HG02938 (cell line): Measurements from ENCODE around the gene PPA2.

Experiments
- ATAC-seq: cut with Tn5 transposase; IDR thresholded peaks from one replicate; pipeline ENCODE4 v1.9.1; 2021; ENCODE audit warnings: mild to moderate bottlenecking, moderate library complexity; ENCODE audit not compliant: unreplicated experiment

The PPA2 gene

DNA sequence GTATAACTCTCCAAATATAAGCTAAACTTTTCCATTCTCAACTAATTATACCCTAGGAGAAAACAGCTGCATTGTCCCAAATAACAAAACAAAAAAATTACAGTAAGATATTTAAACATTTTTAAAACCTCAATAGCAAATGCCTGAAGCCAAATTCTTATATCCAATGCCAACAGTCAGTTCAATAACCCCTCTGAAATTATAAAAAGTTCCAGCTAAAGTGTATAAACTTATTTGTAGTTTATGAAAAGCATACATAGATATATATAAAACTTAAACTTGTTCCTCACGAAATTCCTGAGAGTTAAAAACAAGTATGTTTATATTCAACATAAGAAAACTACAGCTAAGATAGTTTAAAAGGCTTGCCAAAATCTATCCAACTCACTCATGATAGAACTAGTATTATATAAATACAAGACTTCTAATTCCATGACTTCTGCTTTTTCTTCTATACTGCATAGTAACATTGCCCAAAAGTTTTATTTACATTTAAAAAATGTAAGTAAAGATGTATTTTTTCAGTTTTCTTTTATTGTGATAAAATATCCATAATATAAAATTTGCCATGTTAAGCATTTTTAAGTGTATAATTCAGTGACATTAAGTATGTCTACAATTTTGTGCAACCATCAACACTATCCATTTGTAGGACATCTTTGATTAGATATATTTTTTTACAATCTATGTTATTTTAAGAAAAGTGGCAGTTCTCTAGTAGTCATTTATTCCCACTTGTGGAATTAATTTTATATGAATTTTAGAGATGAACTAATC is 72.8 kb downstream of the PPA2 start:
- ATAC-seq = no peak

DNA sequence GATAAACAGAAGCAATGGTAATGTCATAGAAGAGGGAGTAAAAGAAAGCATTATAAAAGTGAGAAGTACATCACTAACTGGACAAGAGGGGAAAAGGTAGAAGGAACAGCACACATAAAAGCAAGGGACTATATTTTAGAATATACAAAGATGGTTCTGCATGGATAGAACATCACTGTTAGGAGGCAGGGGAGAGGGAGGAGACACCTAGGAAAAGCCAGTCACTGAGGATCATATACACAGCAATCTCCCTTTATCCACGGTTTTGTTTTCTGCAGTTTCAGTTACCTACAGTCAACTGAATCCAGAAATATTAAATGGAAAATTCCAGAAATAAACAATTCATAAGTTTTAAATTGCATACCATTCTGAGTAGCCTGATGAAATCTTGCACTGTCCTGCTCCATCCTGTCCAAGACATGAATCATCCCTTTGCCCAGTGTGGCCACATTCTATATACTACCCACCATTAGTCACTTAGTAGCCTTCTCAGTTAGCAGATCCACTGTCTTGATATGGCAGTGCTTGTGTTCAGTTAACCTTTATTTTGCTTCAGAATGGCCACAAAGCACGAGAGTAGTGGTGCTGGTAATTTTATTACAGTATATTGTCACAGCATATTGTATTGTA is 74.2 kb downstream of the PPA2 start:
- ATAC-seq = no peak

GRCh38 chr4:105392858-105393257 is 81.0 kb downstream of the PPA2 start:
- no peak for ATAC-seq

DNA sequence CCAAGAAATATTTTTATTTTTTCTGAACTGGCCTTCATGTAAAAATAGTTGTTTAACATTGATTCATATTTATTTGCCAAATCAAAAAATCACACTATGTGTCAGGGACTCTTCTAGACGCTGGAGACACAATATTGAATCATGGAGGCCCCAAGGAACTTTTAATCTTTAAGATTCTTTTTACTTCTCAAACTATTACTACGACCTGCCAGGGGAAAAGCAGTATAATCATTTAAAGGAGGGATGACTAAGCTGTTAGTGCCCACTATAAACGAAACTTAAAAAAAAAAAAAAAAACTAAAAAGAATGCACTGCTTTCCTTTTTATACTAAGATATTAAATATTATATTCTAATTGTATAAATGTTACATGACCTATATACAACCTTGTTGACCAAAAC is 84.7 kb downstream of the PPA2 start:
- ATAC-seq = no peak

DNA sequence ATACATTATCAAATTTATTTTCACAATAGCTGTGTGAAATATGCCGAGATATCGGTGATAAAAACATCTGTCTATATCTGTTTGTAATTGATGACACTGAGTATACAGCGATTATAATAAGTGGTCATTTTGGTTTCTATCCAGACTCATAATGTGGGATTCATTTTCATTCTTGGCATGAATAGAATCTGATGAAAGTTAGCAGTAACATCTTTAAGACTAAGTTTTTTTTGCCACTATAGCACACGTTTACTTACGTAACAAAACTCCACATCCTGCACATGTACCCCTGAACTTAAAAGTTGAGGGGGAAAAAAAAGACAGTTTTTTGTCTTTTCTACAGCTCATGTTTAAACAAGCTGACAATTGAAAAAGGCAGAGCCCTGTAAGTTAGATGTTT is 86.4 kb downstream of the PPA2 start:
- ATAC-seq = no peak

- ATAC-seq = no peak
Measured at GRCh38 chr4:105386012-105386411, 87.8 kb downstream of the PPA2 start.

GRCh38 chr4:105374071-105374470 is 99.8 kb downstream of the PPA2 start:
- ATAC-seq = no peak

DNA sequence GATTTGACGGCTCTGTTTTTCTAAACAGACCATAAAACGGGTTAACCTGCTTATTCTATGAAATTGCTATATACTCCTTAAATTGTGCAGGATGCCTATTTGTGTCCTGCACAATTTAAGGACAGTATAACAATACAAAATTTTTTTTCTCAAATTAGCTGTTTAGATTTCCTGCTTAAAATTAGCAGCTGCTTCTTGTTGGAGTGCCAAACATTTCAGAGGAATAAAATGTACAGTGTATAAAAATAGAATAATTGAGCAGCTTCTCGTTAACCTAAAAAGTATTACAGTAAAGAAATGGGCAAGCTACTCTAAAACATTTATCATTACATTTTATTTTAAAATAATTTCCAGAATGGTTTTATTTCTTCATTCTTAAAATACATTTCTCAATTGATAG is 100.5 kb downstream of the PPA2 start:
- no peak for ATAC-seq

DNA sequence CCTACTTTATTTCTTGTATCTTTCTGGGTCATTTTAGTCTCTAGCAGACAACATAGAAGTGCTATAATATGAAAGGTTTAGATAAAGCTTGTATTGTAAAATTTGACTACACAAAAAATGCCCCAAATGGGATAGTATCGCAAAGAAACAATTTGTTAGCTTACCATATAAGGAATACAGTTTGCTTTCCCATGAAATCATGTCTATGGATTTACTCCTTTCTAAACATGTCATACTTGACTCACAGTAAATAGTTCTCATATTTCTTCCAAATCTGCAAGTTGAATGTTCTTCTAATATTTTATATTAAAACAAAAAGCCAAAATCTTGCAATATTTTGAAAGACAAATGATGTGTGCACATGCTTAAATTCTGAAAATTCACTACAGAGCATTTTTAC is 103.9 kb downstream of the PPA2 start:
- ATAC-seq = no peak

- ATAC-seq = no peak
Measured at GRCh38 chr4:105361053-105361452, 112.8 kb downstream of the PPA2 start.

DNA sequence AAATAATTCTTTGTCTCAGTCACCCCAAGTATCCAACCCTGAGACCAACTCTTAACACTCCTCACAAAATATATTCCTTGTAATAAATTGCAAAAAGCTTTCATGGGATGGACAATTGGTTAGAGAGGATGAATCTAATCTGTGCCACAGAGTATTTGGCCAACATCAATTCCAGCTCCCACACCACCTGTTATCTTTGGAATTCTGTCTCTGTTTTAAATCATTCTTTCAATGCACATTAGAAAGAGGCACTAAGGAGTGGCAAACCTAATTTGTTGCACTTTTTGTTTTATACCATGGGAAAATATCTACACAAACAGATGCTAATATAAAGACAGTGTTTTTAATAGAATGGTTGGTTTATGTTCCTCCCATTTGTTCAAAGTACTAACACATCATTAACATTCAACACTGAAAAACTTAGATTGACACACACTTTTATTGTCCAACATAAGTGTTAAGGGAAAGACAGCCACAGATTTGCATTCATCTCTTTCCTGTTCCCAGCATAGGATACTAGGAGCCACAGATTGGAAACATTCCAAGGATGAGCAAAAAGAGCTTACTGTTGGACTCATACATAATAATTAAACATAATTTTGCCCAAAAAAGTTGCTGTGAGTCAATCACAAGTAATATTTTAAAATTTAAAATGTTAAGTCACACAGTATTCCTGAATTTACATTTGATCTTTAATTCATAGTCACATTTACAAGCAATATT is 116.4 kb downstream of the PPA2 start:
- ATAC-seq = no peak

- no peak for ATAC-seq
Measured at GRCh38 chr4:105356194-105356593, 117.7 kb downstream of the PPA2 start.

DNA sequence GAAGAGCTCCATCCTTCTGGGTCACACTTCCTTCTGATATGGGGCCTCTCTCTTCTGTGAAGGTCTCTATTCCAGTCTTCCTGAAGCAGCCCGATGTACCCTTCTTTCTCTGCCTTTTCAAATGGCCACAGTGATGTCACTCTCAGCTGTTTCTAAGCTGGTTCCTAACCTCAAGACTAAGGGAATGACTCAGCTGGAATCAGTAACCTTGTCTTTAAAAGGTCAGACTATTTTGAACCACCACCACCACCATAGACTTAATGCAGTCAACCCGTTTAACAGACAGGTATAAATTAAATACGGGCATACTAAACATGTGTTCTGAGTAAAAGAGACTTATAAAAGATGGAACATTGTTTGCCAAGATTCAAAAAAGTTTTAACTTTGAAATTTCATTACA is 121.0 kb downstream of the PPA2 start:
- ATAC-seq = peak; percentile 88

- no peak for ATAC-seq
Measured at GRCh38 chr4:105351861-105352260, 122.0 kb downstream of the PPA2 start.

DNA sequence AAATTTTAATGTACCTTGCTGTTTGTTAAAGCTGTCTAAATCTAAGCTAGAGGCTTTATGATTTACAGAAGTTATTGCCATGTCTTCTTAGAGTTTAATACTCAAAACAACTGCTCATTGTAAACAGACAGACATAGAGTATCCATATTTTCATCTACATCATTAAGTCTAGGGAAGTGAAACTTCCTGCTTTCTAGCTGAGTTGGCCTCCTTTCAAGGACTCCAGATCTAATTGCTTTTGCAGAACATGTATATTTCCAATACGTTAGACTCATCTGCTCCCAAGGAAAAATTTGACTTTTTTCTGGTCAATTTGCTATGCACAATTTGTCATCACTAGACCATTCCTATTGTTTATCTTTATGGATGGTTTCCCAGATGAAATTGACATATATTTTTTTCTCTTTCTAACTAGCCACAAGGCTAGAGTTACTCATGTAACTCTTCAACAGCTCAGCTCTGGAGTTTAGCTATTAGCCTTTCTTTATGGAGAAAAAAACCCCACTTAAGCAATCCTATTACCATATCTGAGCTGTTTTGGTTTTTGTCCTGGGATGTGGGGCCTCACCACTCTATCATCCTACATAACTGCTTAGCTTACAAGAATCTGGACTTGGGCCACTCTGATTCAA is 122.9 kb downstream of the PPA2 start:
- no peak for ATAC-seq

GRCh38 chr4:105348719-105349118 is 125.1 kb downstream of the PPA2 start:
- no peak for ATAC-seq

GRCh38 chr4:105346869-105347268 is 127.0 kb downstream of the PPA2 start:
- no peak for ATAC-seq

DNA sequence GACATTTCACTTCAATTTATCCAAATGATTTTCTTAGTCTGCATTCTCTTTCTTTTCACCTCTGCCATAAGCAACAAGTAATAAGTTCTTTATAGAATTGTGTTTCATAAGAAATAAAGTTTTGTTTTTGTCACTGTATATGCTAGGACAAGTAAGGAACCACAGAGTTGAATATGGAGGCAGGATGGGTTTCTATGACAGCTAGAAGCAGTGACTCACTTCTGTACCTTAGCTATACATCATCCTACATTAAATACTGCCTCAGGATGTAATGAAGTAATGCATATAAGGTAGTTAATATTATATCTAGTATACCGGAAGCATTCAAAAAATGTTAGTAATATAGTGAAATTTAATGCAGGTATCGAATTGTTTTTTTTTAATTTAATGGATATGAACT is 128.0 kb downstream of the PPA2 start:
- ATAC-seq = no peak

- no peak for ATAC-seq
Measured at GRCh38 chr4:105345358-105345757, 128.5 kb downstream of the PPA2 start.

DNA sequence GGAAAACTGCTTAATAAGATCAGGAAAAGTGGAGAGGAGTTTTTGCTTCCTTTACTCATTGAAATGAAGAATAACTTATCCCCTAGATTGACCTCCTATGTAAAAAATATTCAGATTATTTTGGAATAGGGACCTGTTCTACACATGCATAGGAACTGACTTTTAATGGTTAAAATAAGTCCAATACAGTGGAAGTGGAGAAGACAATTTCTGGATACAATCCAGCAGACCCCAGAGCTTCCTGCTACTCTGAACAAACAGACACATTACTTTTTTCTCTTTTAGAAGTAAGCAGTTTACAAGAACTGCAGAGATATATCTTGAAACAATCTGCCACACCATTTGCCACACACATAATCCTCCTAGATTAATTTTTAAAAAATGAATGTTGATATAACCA is 129.7 kb downstream of the PPA2 start:
- ATAC-seq = no peak

DNA sequence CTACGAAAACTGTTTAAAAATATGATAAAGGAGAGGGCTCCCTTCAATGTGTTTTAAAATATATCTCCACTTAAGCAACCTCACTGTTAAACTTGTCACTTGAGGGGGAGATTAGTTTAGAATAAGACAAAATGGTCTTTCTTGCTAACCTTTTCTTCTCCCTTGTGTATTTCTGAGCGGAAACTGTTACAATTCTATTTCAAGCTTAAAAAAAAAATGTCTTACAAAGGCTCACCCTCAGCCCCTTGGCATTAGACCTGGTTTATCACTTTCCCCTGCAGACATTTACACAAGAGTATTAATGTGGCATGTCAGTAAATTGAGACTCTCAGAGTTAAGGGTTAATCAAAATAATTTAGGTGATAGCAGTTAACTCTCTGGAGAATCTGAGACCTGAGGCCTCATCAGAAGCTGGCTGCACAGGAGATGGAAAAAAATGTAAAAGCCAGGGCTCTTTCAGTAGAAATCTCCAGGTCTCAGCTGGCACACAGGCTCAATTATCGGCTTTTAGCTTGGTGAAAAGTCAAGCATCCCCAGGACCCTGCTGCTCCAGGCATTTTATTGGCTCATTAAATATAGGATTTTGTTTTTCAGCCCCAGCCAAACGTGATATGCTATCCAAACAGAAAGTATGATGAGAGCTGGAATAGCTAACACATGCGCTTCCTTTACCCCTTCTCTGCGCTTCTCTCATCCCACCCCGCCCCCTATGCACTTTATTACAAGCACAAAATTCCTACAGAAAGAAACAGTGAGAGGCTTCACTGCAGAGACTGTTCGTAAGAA is 130.5 kb downstream of the PPA2 start:
- no peak for ATAC-seq
